RPMI7951 (cell line): Measurements from ENCODE around the gene PRDX3. TPM values are rescaled to one million over a fixed set of nuclear protein-coding genes. Genes with fewer than 3 reads are reported as not detected.
"Not testable (repeated sequence)": the region's sequence is repeated elsewhere in the genome, so short reads cannot be mapped to it uniquely, and the experiment has no call there.

Experiments
- DNase-seq: peaks from one replicate; pipeline ENCODE4 v3.0.0-alpha.2; 2012; ENCODE audit warnings: low read depth
- total RNA-seq: library from RNA; depleted of rRNA; stranded (reverse); fragments of >200 nt; shearing (Covaris generic); gene quantifications from 2 replicates; pipeline ENCODE4 v1.2.3, GENCODE V29; 2014

PRDX3 gene
- total RNA-seq, 1 experiment from 2014 or later: 294 TPM

GRCh38 chr10:119165171-119166117, 13.2 kb downstream of the PRDX3 start, which contains the start of gene SFXN4:
SFXN4 (minus strand) TSS chr10:119165714; CDS start chr10:119165647, 67 bp downstream.
- peak; percentile 65 for DNase-seq

- no peak for DNase-seq
Measured at GRCh38 chr10:119162452-119163092, 16.0 kb downstream of the PRDX3 start.

DNA sequence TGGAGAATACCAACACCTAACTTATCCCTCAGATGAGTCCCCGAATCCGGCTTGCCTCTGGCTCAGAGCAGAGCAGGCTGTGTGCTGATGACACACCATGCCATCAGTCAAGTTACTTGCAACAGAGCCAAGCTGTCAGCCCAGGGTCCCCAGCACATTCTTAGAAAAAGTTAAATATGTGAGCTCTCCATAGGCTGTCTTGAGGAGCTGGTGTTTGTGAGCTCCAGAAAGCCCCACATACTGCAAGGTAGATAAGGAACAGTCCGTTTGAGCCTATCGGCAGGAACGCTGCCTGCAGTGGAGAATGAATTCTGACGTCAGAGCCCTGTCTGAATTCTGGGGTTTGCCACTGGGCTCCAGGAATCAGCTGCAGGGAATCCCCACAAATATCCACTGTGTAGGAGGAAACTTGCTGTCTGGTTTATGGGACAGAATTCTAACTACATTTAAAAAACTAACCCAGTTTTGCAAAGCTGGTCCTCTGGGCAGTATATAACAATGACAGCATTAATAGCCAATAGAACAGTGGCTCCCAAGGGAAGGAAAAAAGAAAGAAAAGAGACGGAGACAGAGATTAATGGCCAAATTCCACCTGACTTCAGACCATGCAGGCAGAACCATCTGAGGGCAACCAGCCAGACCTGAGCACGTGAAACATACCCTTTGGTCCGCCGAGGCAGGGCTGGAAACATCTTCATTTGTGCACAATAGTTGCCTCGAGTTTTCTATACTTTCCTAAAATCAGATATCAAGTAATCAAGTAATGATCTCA, 16.7 kb downstream of the PRDX3 start:
- DNase-seq: peak; percentile 11

DNA sequence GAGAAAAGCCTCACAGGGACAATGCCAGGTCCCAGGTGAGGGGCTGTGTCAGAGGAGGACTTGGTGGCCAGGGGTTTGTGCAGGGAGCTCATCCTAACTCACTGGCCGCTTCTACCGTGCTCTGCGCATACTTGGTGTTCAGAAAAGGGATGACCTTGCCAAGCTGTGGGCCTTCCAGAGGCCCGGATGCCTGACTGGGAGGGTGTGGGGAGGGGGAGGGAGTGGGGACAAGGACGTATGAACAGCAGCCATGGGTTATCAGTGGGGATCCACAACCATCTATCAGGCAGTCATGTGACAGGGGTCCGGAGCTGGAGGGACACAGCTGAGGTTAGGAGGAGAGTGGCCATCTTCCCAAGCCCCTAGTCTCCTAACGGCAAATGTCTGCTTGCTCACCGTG, 19.3 kb downstream of the PRDX3 start:
- DNase-seq: no peak

DNA sequence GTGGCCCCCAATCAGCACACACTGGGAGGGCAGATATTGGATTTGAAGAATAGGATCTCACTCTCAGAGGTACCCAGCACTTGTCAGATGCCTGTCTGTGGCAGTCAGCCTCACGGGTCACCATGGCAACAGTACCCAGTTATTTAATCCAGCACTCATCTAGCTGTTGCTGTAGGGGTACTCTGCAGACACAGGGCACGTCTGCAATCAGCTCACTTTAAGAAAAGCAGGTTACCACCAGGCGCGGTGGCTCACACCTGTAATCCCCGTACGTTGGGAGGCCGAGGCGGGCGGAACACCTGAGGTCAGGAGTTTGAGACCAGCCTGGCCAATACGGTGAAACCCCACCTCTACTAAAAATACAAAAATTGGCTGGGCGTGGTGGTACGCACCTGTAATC, 25.0 kb downstream of the PRDX3 start:
- no peak for DNase-seq

- DNase-seq: no peak
Measured at GRCh38 chr10:119153041-119153440, 25.6 kb downstream of the PRDX3 start.

DNA sequence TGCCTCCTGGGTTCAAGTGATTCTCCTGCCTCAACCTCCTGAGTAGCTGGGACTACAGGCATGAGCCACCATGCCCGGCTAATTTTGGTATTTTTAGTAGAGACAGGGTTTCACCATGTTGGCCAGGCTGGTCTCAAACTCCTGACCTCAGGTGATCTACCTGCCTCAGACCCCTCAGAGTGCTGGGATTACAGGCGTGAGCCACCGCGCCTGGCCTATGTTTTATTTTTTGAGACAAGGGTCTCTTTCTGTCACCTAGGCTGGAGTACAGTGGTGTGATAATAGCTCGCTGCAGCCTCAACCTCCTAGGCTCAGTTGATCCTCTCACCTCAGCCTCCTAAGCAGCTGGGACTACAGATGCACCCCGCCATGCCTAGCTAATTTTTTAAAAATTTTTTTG, 27.0 kb downstream of the PRDX3 start:
- DNase-seq: not testable (repeated sequence)

DNA sequence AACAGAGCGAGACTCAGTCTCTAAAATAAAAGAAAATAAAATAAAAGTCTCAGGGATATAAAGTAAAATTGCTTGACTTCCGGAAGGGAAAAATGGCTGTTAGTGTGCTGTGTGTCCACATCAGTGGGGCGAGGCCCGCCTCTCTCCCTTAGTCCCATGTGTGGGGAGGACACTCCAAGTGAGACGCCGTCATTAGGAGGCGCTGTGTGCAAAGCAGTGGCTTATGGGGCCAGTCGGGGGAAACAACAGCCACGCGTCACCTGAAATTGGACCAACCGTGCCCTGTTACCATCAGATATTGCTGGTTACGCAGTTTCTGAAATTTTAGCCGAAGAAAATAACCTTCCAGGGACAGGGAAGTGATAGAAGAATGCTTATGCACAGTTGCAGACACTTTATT, 28.9 kb downstream of the PRDX3 start:
- DNase-seq: no peak

- DNase-seq: no peak
Measured at GRCh38 chr10:119149157-119149556, 29.5 kb downstream of the PRDX3 start.

DNA sequence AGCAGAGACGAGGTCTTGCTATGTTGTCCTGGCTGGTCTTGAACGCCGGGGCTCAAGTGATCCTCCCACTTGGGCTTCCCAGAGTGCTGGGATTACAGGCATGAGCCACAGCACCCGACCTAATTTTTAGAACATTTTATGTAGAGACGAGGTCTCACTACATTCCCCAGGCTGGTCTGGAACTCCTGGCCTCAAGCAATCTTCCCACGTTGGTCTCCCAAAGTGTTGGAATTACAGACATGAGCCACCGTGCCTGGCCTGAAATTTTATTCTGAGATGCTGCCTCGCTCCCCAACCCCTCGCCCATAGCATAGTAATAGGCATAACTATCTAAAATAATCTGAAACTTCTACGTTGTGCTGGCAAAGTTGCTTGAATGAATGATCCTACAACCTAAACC, 35.0 kb downstream of the PRDX3 start:
- DNase-seq: no peak

- no peak for DNase-seq
Measured at GRCh38 chr10:119140603-119141245, 37.9 kb downstream of the PRDX3 start.

DNA sequence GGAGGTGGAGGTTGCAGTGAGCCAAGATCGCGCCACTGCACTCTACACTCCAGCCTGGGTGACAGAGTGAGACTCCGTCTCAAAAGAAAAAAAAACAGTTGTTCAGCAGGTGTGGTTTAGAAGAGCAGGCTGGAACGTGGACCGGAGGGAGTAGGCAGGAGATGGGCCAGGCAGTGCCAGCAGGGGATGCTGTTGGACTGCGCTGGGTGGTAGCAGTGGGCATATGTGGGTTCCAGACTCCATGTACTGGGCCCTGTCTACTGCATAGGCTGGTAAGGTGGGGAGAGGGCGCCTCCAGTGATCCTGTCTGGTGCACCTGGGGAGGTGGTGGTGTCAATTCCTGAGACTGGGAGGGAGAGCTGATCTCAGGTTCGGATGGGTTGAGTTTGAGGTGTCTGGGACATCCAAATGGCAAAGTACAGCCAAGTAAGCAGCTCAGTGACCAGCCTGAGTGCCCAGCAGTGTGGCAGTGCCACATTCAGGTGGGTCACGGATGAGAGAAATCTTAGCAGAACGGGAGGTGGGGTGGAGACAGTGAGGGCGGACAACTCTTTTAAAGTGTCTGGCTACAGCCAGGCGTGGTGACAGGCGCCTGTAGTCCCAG, 39.0 kb downstream of the PRDX3 start:
- DNase-seq: no peak

DNA sequence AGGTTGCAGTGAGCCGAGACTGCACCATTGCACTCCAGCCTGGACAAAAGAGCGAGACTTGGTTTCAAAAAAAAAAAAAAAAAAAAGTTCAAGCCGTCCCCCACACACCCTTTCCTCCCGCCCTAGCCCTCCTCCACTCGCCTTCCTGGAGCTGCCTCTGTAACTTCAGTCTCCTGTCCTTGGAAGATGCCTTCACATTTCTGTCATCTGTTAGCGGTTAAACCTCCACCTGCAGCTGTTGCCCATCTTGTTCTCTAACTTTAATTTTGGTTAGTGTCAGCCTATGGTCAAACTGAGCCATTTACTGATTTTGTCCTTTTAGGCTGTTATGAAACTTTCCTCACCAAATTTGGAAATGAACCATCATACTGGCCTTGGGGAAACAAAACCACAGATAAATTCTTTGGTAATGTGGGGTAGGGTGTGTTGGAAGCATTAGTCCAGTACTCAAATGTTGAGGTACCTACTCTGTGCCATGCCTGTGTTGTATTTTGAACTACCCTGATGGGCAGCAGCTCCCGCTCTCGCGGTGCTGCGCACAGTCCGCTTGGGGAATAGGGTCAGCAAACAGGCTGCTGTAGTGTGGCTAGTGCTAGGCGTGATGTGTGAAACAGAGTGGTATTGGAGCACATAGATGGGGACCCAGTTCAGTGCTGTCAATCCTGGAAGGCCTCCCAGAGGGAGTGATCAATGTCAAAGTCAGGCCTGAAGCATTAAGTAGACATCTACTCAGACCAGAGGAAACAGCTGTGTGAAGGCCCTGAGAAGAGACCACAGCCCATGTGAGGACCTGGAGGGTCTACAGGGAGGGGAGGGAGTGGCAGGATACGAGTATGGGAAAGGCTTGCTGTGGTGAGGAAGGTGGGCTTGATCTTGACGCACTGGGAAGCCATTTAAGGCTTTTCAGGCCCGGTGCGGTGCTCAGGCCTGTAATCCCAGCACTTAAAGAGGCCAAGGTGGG, 40.0 kb downstream of the PRDX3 start:
- no peak for DNase-seq

GRCh38 chr10:119137878-119138277, 40.7 kb downstream of the PRDX3 start:
- DNase-seq: not testable (repeated sequence)

DNA sequence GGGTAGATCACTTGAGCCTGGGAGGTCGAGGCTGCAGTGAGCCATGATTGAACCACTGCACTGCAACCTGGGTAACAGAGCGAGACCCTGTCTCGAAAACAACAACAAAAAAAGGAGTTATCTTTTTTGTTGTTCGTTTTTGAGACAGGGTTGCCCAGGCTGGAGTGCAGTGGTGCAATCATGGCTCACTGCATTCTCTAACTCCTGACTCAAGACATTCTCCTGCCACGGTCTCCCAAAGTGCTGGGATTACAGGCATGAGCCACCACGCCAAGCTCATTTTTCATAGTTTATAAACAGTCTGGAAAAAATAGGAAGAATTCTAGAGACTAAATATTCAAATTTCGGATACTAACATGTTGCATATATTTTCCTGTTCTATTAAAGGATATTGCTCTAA, 42.5 kb downstream of the PRDX3 start:
- no peak for DNase-seq

DNA sequence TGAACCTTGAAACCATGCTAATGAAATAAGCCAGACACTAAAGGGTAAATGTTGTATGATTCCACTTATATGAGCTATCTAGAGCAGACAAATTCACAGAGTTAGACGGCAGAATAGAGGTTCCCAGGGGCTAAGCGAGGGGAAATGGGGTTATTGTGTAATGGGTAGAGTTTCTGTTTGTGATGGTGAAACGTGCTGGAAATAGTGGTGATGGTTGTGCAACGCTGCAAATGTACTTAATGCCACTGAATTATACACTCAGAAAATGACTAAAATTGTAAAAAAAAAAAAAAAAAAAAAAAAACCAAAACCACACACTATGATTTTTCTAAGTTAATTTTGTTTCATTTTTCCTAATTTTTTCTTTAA, 43.1 kb downstream of the PRDX3 start:
- DNase-seq: no peak

GRCh38 chr10:119133949-119134348, 44.7 kb downstream of the PRDX3 start:
- no peak for DNase-seq

DNA sequence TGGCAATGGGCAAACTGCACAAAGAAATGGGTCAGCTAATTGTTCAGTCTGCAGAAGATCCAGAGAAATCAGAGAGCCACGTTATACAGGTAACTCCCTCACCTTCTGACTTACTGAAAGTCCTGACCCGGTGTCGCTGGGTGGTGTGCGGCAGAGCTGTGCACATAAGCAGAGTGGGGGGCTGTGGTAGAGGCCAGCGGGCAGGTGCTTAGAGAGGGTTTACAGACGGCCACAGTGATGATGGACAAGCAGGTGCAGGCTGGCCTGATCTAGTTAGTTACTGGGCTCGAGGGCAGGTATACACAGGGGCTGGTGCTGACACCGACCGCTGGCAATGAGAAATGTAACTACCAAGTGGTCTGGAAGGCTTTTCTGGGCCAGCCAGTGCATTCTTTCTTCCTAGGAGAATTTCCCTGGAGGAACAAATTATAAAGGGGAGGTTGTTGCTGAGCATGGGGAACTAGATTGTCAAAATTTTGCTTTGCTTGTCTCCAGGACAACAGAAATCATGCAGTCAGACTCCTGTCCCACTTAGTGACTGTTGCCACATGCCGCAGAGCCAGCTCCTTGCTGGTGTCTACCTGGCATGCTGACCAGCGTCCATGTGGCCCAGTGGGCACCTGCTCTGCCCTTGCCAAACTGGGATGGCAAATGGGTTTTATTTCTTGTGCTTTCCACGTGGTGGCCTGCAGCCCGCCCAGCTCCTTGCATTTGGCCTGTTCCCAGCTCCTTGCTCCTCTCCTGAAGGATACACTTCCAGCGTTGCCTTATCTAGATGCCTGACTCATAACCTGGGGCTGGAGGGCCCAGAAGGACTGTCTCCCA, 45.9 kb downstream of the PRDX3 start:
- DNase-seq: no peak

DNA sequence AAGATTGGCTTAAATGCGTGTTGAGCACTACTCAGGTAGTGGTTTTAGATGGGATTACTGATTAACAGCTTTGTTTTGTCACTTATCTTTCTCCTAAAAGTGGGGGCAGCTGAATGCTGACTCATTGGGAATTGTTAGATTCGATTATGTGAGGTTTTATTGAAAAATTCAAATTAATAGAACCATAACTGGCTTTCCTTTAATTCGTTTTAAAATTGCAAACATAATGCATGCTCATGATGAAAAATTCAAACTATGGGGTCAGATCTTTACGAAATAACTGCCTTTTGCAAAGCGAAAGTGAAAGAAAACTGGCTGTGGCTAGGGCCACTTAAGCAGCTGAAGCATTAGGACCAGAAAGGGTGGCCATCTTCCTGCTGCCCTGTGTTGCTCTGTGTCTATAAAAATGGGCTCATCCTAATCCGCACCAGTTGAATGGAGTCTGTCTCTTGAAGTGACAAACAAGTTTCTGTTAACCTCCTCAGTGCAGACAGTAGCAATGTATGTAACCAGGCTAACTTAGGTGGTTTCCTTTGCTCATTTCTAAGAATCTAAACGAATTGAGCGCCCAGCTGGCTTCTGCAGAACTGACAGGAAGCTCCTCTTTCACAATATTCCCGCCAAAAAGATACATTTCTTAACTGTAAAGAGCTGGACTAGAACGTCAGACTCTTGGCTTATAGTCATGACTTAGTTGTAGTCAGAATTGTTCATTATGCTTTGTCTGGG, 46.9 kb downstream of the PRDX3 start:
- DNase-seq: peak; percentile 72
